Right lobe of liver (tissue), 4 donors: ENCODE data around the gene CNTLN.

Experiments used
- POLR2A ChIP-seq: fragments of 450-650 bp; IDR thresholded peaks from one replicate; pipeline ENCODE4 v1.6.1; 2017; ENCODE audit warnings: antibody characterized with exemption, mild to moderate bottlenecking
- TF ChIP-seq, protein P1 (sequence below), 4 donors: fragments of 200-600 bp in 3 of 4; fragments of 450-650 bp in 1 of 4; IDR thresholded peaks; one replicate each; pipeline versions ENCODE4 v1.5.1 to v1.8.0; 2016 to 2022; ENCODE audit warnings: antibody characterized with exemption in 4 of 4, mild to moderate bottlenecking in 2 of 4
- donor health status: DM: no; HTN: no; CAD: no.
- donor health status: DM: no; HTN: no; CAD: no.
- donor health status: DM: no; HTN: yes; CAD: no.

DNA sequence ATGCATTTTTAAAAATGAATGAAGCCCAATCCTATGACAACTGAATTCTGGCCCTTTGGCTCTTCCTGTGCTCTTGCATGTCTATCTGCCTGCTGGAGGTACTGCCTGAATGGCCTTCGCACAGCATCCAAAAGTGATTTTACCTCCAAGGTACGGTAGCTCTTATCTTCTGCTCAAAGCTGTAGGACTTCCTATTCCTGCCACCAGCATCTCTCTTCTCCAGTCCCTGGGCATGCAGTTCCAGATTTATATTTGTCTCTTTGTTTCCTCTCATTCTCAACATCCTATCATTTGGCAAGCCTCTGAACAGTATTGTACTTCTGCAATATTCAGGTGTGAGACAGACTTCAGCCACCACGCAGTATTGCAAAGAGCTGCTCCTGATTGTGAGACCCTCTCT is 400.3 kb downstream of the CNTLN start:
- no peak for TF ChIP-seq POLR2A
- TF ChIP-seq, protein P1, sequence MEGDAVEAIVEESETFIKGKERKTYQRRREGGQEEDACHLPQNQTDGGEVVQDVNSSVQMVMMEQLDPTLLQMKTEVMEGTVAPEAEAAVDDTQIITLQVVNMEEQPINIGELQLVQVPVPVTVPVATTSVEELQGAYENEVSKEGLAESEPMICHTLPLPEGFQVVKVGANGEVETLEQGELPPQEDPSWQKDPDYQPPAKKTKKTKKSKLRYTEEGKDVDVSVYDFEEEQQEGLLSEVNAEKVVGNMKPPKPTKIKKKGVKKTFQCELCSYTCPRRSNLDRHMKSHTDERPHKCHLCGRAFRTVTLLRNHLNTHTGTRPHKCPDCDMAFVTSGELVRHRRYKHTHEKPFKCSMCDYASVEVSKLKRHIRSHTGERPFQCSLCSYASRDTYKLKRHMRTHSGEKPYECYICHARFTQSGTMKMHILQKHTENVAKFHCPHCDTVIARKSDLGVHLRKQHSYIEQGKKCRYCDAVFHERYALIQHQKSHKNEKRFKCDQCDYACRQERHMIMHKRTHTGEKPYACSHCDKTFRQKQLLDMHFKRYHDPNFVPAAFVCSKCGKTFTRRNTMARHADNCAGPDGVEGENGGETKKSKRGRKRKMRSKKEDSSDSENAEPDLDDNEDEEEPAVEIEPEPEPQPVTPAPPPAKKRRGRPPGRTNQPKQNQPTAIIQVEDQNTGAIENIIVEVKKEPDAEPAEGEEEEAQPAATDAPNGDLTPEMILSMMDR (IDR thresholded peaks at IDR 0.05): no peak
